Stimulated activated naive CD8-positive, alpha-beta T cell treated with anti-CD3 and anti-CD28 coated beads, Interleukin-15, amount 100 ng/mL, for 72 hours (primary cell): ENCODE results near the gene MACROD1.

Experiments used
- ATAC-seq: fragments of 150-1000 bp; cut with Tn5 transposase; 2 replicates; pipeline ENCODE4 v1.10.0; 2021; ENCODE audit warnings: mild to moderate bottlenecking, moderate library complexity
- DNase-seq, 2 donors: peaks; one replicate each; pipeline ENCODE4 v3.0.0; 2021 to 2022
- H3K27ac Mint-ChIP-seq, 2 donors: one replicate each; pipeline ENCODE4 v1.8.0; 2022; ENCODE audit warnings: mild to moderate bottlenecking in 2 of 2, mixed read lengths in 2 of 2, moderate library complexity in 2 of 2
- H3K27me3 Mint-ChIP-seq: one replicate; pipeline ENCODE4 v1.8.0; 2022; ENCODE audit warnings: mixed read lengths
- H3K4me1 Mint-ChIP-seq: one replicate; pipeline ENCODE4 v1.8.0; 2022; ENCODE audit warnings: mild to moderate bottlenecking, mixed read lengths
- H3K4me3 Mint-ChIP-seq, 2 donors: one replicate each; pipeline ENCODE4 v1.8.0; 2022; ENCODE audit warnings: mild to moderate bottlenecking in 2 of 2, mixed read lengths in 2 of 2, moderate library complexity in 1 of 2
- H3K9me3 Mint-ChIP-seq, 2 donors: one replicate each; pipeline ENCODE4 v1.8.0; 2022; ENCODE audit warnings: mixed read lengths in 2 of 2

MACROD1 gene

DNA sequence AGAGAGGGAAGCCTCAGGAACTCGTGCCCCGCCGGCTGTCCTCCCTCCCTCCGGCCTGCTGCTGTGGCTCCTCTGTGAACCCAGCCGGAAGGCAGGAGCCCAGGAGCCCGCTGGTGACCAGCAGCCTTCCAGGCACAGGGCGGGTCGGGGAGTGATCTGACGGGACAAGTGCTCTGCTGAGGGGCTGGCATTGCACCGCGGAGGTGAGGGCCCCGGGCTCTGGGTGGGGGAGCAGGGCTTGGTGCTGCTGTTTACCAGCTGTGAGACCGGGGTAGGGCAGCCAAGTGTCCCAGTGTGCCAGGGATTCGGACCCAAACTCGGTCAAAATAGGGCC is 76.9 kb downstream of the MACROD1 start:
- no peak overlapping the region for H3K4me3 Mint-ChIP-seq
- no peak overlapping the region for H3K27ac Mint-ChIP-seq
- ATAC-seq (no peak), DNase-seq (no peak)
- H3K9me3 Mint-ChIP-seq, result no peaks in the 10 kb centered on the region
- H3K27me3 Mint-ChIP-seq, result no peaks in the 10 kb centered on the region
- peaks cover 23% of the 10 kb centered on the region for H3K4me1 Mint-ChIP-seq

DNA sequence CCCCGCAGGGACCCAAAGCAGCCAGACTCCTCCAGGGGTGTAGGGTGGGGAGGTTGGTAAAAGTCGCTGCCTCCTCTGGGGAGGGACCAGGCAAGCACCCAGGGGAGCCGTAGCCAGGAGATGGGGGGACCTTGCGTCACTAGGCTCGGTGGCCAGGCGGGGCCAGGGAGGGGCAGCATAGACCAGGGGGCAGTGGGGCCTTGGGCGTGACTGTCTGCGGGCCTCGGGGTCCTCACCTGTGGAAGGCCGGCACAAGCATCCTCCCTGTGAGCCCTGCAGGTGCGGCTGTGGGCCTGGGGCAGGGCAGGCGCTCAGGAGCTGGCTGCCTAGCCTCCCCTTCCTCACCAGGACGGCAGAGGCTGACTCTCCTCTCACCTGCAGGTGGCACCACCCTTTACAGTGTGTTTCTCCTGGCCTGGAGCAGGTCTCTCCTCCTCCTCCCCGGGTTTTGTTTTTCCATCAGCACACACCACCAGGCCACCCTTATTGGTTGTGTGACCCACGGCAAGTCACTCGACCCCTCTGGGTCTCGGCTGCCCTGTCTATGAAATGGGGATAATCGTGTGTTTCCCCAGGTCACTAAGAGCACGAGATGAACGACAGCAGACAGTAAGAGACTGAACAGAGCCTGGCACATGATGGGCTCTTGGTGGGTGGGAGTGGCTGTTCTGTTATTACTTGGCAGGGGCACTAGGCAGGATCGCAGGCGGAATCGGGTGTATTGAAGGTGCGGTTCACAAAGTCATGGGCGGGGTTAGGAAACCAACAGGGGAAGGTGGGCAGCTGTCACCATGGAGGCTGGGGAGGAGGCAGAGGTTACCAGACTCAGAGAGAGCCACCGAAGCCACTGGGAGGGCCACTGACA is 77.5 kb downstream of the MACROD1 start:
- DNase-seq (no peak), ATAC-seq (no peak)
- peaks cover 23% of the 10 kb centered on the region for H3K4me1 Mint-ChIP-seq
- H3K9me3 Mint-ChIP-seq, result no peaks in the 10 kb centered on the region
- no peak overlapping the region for H3K4me3 Mint-ChIP-seq
- no peaks in the 10 kb centered on the region for H3K27me3 Mint-ChIP-seq
- H3K27ac Mint-ChIP-seq, result peak overlapping the region in 1 of 2 donors; percentile 6

DNA sequence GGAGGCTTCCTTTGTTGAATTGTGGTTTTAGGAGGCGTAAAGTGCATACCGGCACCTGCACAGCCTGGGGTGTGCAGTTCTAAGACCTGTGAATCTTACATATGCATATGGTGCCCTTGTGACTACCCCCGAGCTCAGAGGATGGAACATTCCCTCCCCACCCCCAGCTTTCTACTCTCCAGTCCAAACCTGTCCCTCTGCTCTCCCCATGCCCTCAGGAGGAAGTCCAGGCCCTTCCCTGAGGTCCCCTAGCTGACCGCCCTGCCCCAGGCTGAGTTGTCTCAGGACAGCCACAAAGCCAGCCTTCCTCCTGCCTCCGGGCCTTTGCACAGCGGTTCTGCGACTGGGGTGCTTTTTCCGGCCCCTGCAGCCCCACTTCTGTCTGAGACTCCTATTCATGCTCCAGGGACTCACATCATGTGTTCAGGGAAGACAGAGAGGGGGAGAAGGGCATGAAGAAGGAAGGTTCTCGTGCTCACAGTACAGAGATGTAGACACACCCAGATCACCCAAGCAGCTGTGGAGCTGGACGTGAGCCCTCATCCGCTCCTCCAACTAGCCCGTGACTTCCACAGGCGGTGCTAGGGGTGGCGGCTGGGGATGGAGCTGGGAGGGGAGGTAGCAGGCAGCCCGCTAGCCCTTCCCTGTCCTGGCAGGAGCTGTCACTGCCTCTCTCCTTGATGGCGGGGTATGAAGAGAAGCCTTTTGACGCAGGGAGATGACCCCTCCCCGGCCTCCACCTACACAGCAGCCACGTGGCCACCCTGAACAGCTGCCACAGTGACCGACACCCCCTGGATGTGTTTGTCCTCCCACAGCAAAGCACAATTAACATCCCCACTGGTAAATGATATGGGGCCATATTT is 79.4 kb downstream of the MACROD1 start:
- ATAC-seq (no peak), DNase-seq (no peak)
- H3K4me3 Mint-ChIP-seq, result no peak overlapping the region
- peak overlapping the region in 1 of 2 donors; percentile 38 for H3K27ac Mint-ChIP-seq
- no peaks in the 10 kb centered on the region for H3K9me3 Mint-ChIP-seq
- peaks cover 17% of the 10 kb centered on the region for H3K4me1 Mint-ChIP-seq
- H3K27me3 Mint-ChIP-seq, result no peaks in the 10 kb centered on the region

DNA sequence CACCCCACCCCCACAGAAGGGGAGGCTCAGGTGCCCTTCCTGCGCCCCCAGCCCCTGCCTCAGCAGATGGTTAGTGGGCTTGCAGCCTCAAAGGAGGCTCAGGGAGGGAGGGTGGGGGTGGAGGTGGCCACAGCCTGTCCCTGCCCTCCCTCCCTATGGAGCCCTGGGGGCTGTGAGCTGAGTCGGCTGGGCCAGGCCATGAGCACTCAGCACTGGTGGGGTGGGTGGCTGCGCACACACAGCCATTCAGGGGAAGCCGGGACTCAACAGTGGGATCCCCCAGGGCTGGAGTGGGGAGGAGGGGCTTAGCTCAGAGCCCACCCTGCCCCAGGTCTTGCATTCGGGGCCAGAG is 80.0 kb downstream of the MACROD1 start:
- Mint-ChIP-seq H3K9me3 (no peaks in the 10 kb centered on the region), H3K4me1 (peaks cover 12% of the 10 kb centered on the region), H3K27ac (no peak overlapping the region), H3K27me3 (no peaks in the 10 kb centered on the region), H3K4me3 (no peak overlapping the region)
- ATAC-seq (no peak), DNase-seq (no peak)

DNA sequence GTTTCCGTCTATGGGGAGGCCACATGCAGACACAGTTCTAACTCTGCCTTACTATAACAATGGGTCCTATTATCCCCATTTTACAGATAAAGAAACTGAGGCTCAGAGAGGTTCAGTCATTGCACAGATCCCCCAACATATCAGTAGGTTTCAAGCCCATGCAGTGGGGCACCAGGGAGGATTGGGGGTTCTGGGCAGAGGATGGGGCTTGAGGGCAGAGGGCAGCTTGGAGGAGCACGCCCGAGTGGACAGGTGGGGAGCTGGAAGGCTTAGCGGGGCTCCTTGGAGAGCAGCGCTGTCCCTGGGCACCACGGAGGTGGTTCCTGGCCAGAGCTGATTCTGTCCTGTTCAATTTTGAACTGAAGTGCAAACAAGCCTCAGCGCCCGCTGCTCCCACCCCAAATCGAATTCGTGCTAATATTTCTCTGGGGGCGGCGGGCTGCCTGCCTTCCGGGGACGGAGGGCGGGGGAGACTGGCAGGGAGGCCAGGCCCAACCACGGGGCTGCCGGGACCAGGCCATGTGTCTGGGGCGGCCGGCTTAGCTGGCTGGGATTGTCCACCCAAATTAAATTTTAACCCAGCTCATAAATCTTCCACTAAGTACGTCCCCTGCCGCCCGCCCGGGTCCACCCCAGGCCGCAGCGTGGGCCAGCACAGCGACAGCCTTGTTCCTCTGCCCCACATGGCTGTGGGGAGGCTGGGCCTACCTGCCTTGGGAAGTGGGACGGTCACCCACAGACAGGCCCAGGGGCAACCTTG is 80.8 kb downstream of the MACROD1 start:
- ATAC-seq (no peak), DNase-seq (no peak)
- Mint-ChIP-seq H3K27ac (no peak overlapping the region), H3K4me1 (peaks cover 5% of the 10 kb centered on the region), H3K4me3 (no peak overlapping the region), H3K9me3 (no peaks in the 10 kb centered on the region), H3K27me3 (no peaks in the 10 kb centered on the region)

DNA sequence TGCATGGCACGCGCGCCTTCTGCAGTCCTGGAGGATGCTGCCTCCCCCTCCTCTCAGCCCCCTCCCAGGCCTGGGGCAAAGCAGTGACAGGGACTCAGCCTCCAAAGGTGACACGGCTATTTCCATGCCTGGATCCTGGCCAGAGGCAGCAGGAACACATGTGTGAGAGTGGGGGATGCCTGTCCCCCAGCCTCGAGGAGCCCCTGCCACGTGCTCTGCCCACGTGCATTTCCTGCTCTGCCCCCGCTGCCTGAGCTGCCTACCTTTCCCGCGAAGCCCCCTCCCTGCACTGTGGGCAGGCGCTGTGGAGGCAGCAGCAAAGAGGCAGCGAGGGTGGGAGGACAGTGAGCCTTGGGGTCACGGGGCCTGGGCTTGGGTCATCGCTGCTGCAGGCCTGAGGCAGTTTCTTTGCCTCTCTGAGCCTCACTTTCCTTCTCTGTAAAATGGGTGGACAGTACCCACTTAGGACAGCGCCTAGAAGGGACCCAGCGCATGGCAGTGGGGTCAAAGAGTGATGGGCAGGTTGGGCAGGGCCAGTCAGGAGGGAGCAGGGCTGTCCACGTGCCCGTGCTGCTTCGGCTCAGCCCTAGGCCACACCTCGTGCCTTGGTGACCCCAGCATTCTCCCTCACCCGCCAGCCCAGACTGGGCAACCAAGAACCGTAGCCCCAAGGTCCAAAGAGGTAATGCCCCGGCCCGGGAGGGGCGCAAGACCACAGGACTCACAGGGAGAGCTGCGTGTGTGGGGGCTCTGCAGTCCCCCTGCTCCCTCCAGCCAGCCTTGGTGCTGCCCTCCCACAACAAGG is 81.6 kb downstream of the MACROD1 start:
- Mint-ChIP-seq H3K4me1 (no peaks in the 10 kb centered on the region), H3K27ac (no peak overlapping the region), H3K9me3 (no peaks in the 10 kb centered on the region), H3K4me3 (no peak overlapping the region), H3K27me3 (no peaks in the 10 kb centered on the region)
- ATAC-seq (no peak), DNase-seq (no peak)

DNA sequence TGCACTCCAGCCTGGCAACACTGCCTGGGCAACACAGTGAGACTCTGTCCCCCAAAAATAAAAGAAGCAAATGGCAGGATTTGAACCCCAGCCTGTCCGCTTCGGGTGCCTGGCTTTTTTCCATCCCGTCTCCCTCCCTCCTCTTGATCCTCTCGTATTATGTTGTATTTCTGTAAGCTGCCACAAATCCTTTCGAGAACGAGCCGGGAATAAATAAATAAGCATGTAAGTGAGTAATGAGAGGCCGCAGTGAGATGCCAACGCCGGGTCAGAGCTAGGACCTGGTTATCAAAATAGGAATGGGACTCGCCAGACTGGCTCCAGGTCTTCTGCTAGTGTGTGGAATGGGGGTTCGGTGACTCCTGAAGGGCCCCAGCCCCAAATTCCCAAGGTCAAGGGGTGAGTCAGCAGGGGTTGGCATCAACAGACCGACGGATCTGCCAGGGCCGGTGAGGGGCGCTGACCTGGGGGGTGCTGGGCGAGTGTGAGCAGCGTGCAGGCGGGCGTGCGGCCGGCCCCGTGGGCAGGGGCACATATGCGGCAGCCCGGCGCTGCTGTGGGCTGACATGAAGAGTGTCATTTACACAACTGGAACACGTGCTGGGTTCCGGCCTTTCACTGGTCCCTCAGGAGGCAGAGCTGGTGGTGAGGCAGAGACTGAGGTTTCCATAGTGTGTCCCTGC is 82.4 kb downstream of the MACROD1 start:
- Mint-ChIP-seq H3K27ac (no peak overlapping the region), H3K9me3 (no peaks in the 10 kb centered on the region), H3K4me1 (no peaks in the 10 kb centered on the region), H3K4me3 (no peak overlapping the region), H3K27me3 (no peaks in the 10 kb centered on the region)
- ATAC-seq, result no peak
- DNase-seq, result no peak

DNA sequence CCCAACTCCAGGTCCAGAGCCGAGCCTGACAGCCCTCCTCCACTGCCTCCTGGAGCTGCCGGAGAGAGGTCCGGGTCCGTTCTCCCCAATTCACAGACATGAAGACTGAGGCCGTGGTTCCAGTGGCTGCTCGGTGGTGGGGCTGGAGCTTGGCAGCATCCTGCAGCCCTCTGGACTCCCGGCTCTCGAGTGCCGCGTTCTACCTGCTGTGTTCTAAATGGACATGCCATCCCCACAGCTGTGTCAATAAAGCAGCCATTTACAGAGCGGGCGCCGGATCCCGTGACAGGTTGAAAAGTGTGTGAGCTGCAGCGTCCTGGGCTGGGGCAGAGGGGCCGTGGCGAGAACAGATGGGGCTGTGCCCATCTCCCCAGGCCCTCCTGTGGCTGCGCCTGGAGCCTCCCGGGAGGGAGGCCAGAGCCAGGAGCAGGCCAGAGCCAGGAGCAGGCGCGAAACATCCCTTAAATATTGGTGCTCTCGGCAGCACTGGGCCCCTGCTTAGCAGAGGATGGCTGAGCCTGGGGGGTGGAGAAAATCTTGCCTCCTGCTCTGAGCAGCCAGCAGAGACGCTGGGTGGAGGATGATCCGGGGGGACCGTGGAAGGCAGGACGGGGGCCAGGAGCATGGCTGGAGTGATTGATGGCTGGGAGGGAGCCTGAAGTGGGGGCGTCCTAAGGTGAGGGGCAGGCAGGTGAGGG is 84.0 kb downstream of the MACROD1 start:
- Mint-ChIP-seq H3K27me3 (no peaks in the 10 kb centered on the region), H3K4me1 (no peaks in the 10 kb centered on the region), H3K27ac (no peak overlapping the region), H3K9me3 (no peaks in the 10 kb centered on the region), H3K4me3 (no peak overlapping the region)
- no peak for ATAC-seq
- no peak for DNase-seq

DNA sequence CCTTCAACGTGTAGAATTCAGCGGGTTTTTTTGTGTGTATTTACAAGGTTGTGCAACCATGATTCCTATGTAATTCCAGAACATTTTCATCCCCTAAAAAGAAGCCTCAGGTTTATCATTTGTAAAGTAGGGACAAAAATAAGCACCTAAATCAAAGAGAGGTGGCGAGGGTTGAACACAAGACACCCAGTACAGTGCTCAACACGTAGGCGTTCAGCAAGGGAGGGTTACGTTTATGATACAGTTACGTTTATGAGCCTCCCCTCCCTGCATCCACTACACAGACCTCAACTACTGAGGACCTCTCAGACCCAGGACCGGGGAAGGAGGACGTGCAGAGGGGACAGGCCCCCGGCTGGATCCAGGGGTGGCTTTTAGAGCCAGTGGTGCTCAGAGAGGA is 85.5 kb downstream of the MACROD1 start:
- no peak overlapping the region for H3K27ac Mint-ChIP-seq
- no peak for ATAC-seq

DNA sequence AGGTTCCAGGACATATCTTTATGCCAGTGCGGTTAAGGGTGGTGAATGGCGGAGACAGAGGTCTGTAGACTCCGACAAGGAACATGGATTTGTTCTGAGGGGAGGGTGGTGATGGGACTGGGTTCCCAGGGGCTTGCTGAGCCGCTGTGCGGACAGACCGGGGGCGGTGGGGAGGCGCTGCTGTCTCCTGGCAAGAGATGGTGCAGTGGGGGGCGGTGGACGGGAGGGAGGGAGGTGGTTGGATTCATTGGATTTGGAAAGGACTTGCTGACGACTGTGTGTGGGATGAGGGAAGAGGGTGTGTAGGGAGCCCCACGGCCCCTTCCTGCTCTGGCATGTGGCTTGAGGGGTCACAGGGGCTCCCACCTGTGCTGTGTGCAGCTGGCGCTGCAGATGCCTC is 87.0 kb downstream of the MACROD1 start:
- Mint-ChIP-seq H3K4me1 (peaks cover 6% of the 10 kb centered on the region), H3K27ac (no peak overlapping the region), H3K9me3 (no peaks in the 10 kb centered on the region), H3K4me3 (no peak overlapping the region), H3K27me3 (no peaks in the 10 kb centered on the region)
- DNase-seq (no peak), ATAC-seq (no peak)

More for the DNA sequence above, 85.5 kb downstream of the MACROD1 start:
- H3K27me3 Mint-ChIP-seq, result no peaks in the 10 kb centered on the region
- no peaks in the 10 kb centered on the region for H3K4me1 Mint-ChIP-seq
- no peaks in the 10 kb centered on the region for H3K9me3 Mint-ChIP-seq
- DNase-seq, result no peak
- H3K4me3 Mint-ChIP-seq, result no peak overlapping the region

DNA sequence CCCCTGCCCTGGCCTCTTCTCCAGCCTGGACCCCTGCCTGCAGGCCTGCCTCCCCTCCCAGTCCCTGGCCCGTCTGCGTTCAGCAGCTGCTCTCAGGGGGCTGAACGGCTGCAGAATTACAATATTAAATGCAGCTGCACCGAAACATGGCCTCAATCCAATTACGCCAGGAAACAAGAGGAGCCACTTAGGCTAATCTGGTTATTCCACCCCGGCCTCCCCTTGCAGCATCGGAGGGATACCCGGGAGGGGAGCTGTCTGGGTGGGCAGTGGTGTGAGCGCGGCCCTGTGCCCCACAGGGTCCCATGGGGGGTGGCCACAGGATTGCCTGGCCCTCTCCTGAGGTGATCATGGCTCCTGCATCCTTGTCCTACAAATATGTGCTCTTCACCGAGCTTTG is 87.6 kb downstream of the MACROD1 start:
- H3K4me1 Mint-ChIP-seq, result peaks cover 6% of the 10 kb centered on the region
- H3K27me3 Mint-ChIP-seq, result no peaks in the 10 kb centered on the region
- no peaks in the 10 kb centered on the region for H3K9me3 Mint-ChIP-seq
- no peak overlapping the region for H3K4me3 Mint-ChIP-seq
- DNase-seq (no peak), ATAC-seq (no peak)
- no peak overlapping the region for H3K27ac Mint-ChIP-seq

DNA sequence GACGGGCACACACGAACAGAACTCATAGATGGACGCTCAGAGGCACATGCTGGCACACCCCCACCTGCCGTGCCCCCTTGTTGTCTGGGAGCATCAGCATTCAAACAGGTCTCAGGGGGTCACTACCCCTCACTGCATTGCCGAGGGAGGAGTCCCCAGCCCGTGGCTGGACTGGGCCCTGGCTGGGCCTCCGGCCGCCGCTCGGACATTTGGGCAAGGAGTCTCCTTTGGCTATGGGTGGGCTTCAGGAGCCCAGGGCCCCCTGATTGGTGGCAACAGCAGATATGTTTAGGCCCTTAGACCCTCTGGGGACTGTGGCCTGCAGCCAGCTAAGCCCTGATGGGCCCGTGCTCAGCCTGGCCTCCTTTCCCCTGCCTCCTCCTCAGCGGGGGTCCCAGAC is 88.3 kb downstream of the MACROD1 start:
- H3K4me1 Mint-ChIP-seq, result peaks cover 6% of the 10 kb centered on the region
- H3K9me3 Mint-ChIP-seq, result no peaks in the 10 kb centered on the region
- no peak overlapping the region for H3K4me3 Mint-ChIP-seq
- no peaks in the 10 kb centered on the region for H3K27me3 Mint-ChIP-seq
- DNase-seq (no peak), ATAC-seq (no peak)
- H3K27ac Mint-ChIP-seq, result no peak overlapping the region

DNA sequence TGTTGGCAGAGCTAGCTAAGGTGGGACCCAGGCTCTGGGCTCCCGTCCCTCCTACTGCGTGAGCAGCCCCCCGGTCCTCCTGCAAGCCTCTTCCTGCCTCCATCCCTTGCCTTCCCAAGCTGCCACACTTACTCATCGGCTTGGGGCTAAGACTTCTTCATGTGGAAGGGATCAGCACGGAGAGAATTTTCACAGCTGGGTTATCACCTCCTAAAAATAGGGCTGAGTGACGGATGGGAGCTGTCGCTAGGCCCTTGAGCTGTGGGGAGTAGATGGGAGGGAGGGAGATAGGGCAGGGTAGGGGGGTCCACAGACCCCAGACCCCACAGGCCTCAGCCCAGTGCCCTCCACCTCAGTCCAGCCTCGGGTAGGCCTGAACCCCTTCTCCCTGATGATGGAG is 89.2 kb downstream of the MACROD1 start:
- Mint-ChIP-seq H3K27ac (no peak overlapping the region), H3K4me3 (no peak overlapping the region), H3K4me1 (peaks cover 6% of the 10 kb centered on the region), H3K9me3 (no peaks in the 10 kb centered on the region), H3K27me3 (no peaks in the 10 kb centered on the region)
- no peak for DNase-seq
- ATAC-seq, result no peak

DNA sequence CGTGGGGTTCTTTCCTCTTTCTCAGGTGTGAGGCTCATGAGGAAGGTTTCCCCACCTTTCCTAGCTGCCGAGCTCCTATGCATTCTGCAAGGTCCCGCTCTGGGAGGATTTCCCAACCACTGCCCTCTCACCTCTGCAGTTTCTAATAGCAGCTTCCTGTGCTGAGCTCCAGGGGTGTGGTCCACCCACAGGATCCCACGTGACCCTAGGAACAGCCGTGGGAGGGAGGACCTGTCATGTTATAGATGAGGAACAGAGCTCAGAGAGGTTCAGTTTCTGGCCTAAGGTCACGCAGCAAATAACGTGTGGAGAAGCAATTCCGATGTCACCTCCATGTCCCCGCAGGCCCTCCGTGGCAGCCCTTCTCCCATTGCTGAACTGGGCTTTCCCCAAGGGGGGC is 91.7 kb downstream of the MACROD1 start:
- no peak overlapping the region for H3K4me3 Mint-ChIP-seq
- no peak for DNase-seq
- H3K27me3 Mint-ChIP-seq, result no peaks in the 10 kb centered on the region
- no peak overlapping the region for H3K27ac Mint-ChIP-seq
- no peak for ATAC-seq
- peaks cover 6% of the 10 kb centered on the region for H3K4me1 Mint-ChIP-seq
- H3K9me3 Mint-ChIP-seq, result no peaks in the 10 kb centered on the region
